Hippocampal formation (tissue), 2 donors: ENCODE results near the gene GREB1L.
"Not testable (repeated sequence)": the region's sequence is repeated elsewhere in the genome, so short reads cannot be mapped to it uniquely, and the experiment has no call there.

Experiments
- DNase-seq, 2 donors: peaks; one replicate each; lab custom pipeline; 2025; lab: John Stamatoyannopoulos, UW

Gene GREB1L

DNA sequence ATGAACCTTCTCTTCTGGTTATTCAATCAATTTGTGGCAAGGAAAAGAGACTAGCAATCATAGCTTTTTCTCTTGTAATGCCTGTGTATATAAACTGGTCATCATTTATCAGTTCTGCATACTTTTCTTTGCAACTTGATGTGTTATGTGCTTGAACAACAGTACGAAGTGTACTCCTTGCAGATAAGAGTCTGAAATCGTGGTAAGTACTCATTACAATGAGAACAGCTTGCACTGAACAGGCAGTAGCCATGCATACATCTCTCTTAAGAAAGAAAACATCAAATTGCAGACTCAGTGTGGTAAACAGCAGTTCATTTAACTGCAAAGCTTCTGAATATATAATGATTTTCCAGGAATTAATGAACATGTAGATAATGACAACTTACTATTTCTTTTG lies 64.3 kb downstream of the GREB1L start:
- no peak for DNase-seq

DNA sequence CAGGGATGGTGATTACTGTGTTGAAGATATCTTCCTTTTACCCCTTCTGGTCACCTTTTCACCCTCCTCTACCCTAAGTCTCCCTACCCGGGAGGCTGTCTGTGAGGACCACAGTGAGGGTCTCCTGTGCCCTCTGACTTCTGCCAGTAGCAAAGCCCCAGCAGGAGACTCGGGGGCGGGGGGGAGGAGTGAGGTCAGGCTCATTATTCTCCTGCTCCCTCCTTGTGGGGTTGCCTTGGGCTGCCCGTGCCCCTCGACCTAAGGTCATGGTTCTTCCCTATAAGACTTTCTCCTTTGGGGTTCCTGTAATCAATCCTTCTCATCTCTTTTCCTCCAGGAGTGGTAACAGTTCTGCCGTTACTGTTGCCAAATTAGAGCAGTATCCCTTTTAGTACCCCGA lies 65.5 kb downstream of the GREB1L start:
- DNase-seq: no peak

DNA sequence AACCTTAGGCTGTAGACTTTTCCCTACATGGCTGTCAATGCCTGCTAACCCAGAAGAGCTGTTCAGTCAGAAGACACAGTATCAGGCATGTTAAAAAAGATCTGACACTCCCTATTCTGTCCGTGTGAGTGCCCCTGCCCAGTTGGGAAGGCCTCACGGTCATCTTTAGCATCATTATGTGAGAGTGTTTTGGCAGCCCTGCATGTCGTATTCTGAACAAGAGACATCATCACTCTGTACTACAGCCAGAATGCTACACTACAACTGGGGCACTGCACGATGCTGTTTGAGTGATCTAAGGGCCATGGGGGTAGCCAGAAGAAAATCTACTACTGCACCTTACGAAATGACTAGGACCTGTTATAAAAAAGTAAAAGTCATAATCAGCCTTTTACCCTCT lies 67.2 kb downstream of the GREB1L start:
- no peak for DNase-seq

DNA sequence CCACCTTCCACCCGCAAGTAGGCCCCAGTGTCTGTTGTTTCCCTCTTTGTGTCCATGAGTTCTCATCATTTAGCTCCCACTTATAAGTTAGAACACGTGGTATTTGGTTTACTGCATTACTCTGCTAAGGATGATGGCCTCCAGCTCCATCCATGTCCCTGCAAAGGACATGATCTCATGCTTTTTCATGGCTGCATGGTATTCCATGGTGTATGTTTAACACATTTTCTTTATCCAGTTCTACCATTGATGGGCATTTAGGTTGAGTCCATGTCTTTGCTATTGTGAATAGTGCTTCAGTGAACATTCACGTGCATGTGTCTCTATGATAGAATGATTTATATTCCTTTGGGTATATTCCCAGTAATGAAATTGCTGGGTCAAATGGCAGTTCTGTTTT lies 69.9 kb downstream of the GREB1L start:
- not testable (repeated sequence) for DNase-seq

DNA sequence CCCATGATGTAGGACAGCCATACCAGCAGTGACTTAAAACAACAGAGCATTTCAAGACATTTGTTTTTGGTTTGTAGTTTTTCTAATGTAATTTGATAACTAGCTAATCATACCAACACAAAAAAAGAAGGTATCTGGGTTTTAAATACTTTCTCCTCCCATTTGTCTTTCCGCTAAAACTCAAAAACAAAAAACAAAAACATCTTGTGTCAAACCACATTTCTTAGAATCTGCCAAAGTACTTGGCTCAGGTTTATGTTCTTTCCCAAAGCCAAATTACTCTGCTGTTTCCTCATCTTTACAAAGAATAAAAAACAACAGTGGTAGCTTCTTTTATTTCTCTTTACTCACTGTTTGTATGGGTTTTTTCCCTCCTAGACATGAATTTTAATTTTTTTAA lies 71.5 kb downstream of the GREB1L start:
- no peak for DNase-seq

- no peak for DNase-seq
Observed at GRCh38 chr18:21314724-21315123, 72.7 kb downstream of the GREB1L start.

DNA sequence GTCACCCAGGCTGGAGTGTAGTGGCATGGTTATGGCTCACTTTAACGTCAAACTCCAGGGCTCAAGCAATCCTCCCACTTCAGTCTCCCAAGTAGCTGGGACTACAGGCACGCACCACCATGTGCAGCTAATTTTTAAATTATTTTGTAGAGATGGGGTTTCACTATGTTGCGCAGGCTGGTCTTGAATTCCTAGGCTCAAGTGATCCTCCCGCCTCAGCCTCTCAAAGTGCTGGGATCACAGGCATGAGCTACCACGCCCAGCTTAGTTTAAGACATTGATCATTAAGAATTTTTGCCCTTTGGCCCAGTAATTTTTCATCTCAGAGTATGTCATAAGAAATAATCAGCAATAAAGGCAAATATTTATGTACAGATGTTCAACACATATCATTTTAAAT lies 73.1 kb downstream of the GREB1L start:
- DNase-seq: not testable (repeated sequence)

- DNase-seq: no peak
Observed at GRCh38 chr18:21315741-21316197, 73.7 kb downstream of the GREB1L start.

- DNase-seq: no peak
Observed at GRCh38 chr18:21316296-21316695, 74.3 kb downstream of the GREB1L start.

DNA sequence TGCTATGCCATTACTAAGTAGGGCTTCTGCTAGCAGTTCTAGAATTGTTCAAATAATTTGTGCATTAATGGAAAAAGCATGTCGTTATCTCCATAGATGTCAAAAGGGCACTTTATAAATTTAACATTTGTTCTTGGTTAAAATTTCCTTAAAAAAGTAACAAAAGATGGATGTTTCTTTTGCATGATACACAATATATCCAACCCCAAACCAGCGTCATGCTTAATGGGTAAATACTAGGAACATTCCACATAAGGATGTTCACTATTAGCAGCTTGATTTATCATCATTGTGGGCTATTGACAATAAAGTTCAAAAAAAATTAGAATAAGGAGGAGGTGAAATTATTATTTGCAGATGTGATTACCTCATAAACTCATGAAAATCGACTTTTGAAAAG lies 79.7 kb downstream of the GREB1L start:
- no peak for DNase-seq

- DNase-seq: no peak
Observed at GRCh38 chr18:21327101-21327500, 85.1 kb downstream of the GREB1L start.

- DNase-seq: no peak
Observed at GRCh38 chr18:21330122-21330701, 88.2 kb downstream of the GREB1L start.

GRCh38 chr18:21331065-21331464 lies 89.0 kb downstream of the GREB1L start:
- DNase-seq: no peak

GRCh38 chr18:21335927-21336488 lies 94.0 kb downstream of the GREB1L start:
- DNase-seq: no peak

GRCh38 chr18:21336846-21337245 lies 94.8 kb downstream of the GREB1L start:
- no peak for DNase-seq

DNA sequence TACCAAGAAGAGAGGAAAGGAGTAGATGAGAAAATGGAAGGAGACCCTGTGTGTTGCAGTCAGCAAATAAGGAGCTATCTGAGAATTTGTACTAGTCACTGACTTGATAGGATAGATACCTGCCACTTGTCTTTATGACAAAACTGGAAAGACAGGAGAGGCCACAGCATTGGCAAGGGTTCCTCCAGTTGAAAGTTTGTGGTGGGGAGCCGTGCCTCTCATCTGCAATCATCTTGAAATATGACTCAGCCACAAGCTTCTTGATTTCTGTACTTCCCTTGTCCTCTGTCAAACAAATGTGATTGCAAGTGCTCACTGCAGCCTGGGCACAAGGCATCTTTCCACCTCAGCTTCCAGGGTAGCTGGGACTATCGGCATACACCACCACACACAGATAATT lies 99.1 kb downstream of the GREB1L start:
- no peak for DNase-seq

DNA sequence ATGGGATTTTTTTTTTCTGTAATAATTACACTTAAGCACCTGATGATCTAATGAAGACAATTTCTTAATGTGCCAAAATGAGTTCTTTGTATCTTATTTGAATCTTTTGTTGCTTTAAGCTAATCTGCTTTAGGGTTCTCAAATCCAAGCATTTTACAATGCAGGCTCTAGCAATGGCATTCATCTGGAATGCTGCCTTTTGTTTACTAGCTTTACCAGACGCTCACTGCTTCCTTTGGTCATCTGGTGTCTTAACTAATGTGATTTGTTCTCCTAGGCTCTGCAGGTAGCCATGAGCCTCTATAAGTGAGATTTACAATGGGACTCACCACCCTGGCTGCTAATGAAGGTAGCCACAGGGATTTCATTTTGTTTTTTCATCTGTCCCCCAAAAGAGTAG lies 100.3 kb downstream of the GREB1L start:
- DNase-seq: no peak

- DNase-seq: no peak
Observed at GRCh38 chr18:21344860-21345259, 102.8 kb downstream of the GREB1L start.

GRCh38 chr18:21345840-21346239 lies 103.8 kb downstream of the GREB1L start:
- DNase-seq: no peak

DNA sequence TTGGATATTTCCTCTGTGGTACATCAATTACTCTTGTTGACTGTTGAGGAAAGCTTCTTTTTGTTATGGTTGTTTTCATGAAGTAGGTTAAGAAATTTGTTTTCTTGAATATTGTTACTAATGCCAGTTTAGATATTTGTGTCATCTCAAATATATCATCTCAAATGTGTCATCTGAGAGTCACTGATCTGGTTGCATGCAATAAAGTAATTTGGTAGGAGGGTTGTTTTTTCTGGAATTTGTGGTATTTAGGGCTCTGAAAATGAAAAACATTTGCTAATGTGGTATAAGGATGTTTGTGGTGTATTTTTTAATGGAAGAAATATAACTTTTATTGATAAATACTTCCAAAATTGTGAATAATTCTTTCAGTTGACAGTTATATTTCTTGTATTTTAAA lies 117.7 kb downstream of the GREB1L start:
- DNase-seq: no peak

GRCh38 chr18:21361307-21361880 lies 119.4 kb downstream of the GREB1L start:
- no peak for DNase-seq

DNA sequence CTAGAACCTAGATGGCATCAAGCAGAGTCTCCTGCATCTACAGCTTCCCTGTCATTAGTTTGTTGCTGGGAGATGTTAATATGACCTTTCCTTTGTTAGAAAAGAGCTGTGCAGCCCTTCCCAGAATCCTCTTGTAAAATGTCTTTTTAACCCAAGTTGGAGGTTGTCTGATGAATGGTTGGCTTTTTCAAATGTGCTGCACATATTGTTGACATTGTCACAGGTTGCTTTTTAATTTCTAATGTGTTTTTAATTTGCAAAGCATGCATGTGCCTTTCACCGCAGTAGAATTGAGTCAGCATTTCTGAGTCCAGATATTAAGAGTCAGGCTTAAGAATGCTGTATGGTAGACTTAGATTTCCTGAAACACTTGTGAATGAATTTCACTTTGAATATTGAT lies 120.8 kb downstream of the GREB1L start:
- no peak for DNase-seq

GRCh38 chr18:21363348-21363747 lies 121.3 kb downstream of the GREB1L start:
- DNase-seq: no peak

GRCh38 chr18:21364471-21364870 lies 122.4 kb downstream of the GREB1L start:
- no peak for DNase-seq
